GM23338 (cell line): ENCODE results near the gene GFOD1.

ENCODE experiments used
- CREB1 ChIP-seq: fragments of 250-450 bp; sonication (Bioruptor Pico); IDR thresholded peaks from 2 replicates; pipeline ENCODE4 v1.5.0; 2020; ENCODE audit warnings: low read depth, mild to moderate bottlenecking, moderate library complexity
- CTCF ChIP-seq, 2 experiments: fragments of 200-600 bp in 1 of 2; sonication (generic) in 1 of 2; conservative IDR thresholded peaks; 2 replicates each; pipeline versions ENCODE4 v1.5.1 to v1.6.1; 2016 to 2017; ENCODE audit warnings: antibody characterized with exemption in 2 of 2, low read depth in 2 of 2, mild to moderate bottlenecking in 2 of 2, moderate library complexity in 1 of 2
- EZH2phosphoT487 ChIP-seq: fragments of 200-600 bp; sonication (generic); IDR thresholded peaks from one replicate; pipeline ENCODE4 v1.8.1; 2018; ENCODE audit warnings: antibody characterized with exemption; ENCODE audit not compliant: unreplicated experiment
- JUNB ChIP-seq: IDR thresholded peaks from one replicate; pipeline ENCODE4 v1.6.1; 2016; ENCODE audit warnings: antibody characterized with exemption; ENCODE audit not compliant: unreplicated experiment
- POLR2AphosphoS5 ChIP-seq: IDR thresholded peaks from 2 replicates; pipeline ENCODE4 v1.6.1; 2016; ENCODE audit warnings: antibody characterized with exemption, low read depth
- REST ChIP-seq: IDR thresholded peaks from one replicate; pipeline ENCODE4 v1.6.1; 2018; ENCODE audit warnings: antibody characterized with exemption; ENCODE audit not compliant: unreplicated experiment
- ZNF114 ChIP-seq: fragments of 250-450 bp; sonication (Bioruptor Pico); IDR thresholded peaks from 2 replicates; pipeline ENCODE4 v1.5.0; 2020; ENCODE audit warnings: mild to moderate bottlenecking, moderate library complexity
- ZNF331 ChIP-seq: fragments of 250-450 bp; sonication (Bioruptor Pico); IDR thresholded peaks from 2 replicates; pipeline ENCODE4 v1.5.0; 2020; ENCODE audit warnings: low read depth, mild to moderate bottlenecking, moderate library complexity

GRCh38 chr6:13467216-13467600, 20.2 kb downstream of the GFOD1 start:
- no peak for TF ChIP-seq CTCF (conservative IDR thresholded peaks at IDR 0.05; ENCODE audit: low read depth in 2 of 2)
- TF ChIP-seq REST, result no peak
- no peak for TF ChIP-seq ZNF331 (CRISPR knock-in tag)
- no peak for TF ChIP-seq POLR2AphosphoS5
- TF ChIP-seq EZH2phosphoT487, result no peak
- TF ChIP-seq JUNB, result no peak
- no peak for TF ChIP-seq CREB1 (CRISPR knock-in tag)
- no peak for TF ChIP-seq ZNF114 (CRISPR knock-in tag)
